Motor neuron (in vitro differentiated cells): ENCODE results near the gene ADAP1. TPM values are rescaled to one million over a fixed set of nuclear protein-coding genes. Genes with fewer than 3 reads are reported as not detected.

ENCODE experiments used
- ATAC-seq, 8 experiments: fragments of 200-7000 bp; cut with Tn5 transposase; replicated peaks in 6 of 8; 2 replicates each; pipeline ENCODE4 v1.8.0; 2021; ENCODE audit warnings: mild to moderate bottlenecking in 8 of 8, moderate library complexity in 8 of 8
- H3K27ac ChIP-seq, 2 donors: fragments of 250-450 bp; sonication (Bioruptor Pico); 2 replicates each; pipeline ENCODE4 v1.9.0; 2021; ENCODE audit warnings: antibody characterized with exemption in 2 of 2, mild to moderate bottlenecking in 2 of 2, moderate library complexity in 1 of 2
- H3K4me1 ChIP-seq, 2 donors: fragments of 250-450 bp; sonication (Bioruptor Pico); replicated peaks in 1 of 2; 2 replicates each; pipeline ENCODE4 v1.6.1; 2021; ENCODE audit warnings: antibody characterized with exemption in 2 of 2, mild to moderate bottlenecking in 2 of 2, moderate library complexity in 1 of 2
- H3K4me3 ChIP-seq, 5 donors: fragments of 250-450 bp; sonication (Bioruptor Pico); 2 replicates each; pipeline ENCODE4 v1.9.0; 2021; ENCODE audit warnings: antibody characterized with exemption in 5 of 5, mild to moderate bottlenecking in 5 of 5, moderate library complexity in 4 of 5
- WGBS, 10 experiments: fragments of 450-650 bp; shearing (Covaris generic); methylation state at CpG; one replicate each; pipeline ENCODE4 v1.0.0; 2022; 5-methylcytosine and 5-hydroxymethylcytosine counted together
- in situ Hi-C, 9 experiments: fragments of 400-800 bp; cut with MboI; loops; one replicate each; pipeline ENCODE4 v1.15.0; 2021; ENCODE audit warnings: low sequenced_read_pairs in 9 of 9, low pct_unique_long_range_greater_than_20kb in 2 of 9; ENCODE audit not compliant: unreplicated experiment in 9 of 9
- total RNA-seq, 8 experiments: library from RNA; unstranded; fragments of 300-600 nt; gene quantifications; 2 replicates each; pipeline versions ENCODE4 v1.2.3 to v1.2.4, GENCODE V29; 2022

Gene ADAP1
- total RNA-seq, 8 experiments from 2014 or later = 1.3 to 24.2 (median 3.7) TPM

DNA sequence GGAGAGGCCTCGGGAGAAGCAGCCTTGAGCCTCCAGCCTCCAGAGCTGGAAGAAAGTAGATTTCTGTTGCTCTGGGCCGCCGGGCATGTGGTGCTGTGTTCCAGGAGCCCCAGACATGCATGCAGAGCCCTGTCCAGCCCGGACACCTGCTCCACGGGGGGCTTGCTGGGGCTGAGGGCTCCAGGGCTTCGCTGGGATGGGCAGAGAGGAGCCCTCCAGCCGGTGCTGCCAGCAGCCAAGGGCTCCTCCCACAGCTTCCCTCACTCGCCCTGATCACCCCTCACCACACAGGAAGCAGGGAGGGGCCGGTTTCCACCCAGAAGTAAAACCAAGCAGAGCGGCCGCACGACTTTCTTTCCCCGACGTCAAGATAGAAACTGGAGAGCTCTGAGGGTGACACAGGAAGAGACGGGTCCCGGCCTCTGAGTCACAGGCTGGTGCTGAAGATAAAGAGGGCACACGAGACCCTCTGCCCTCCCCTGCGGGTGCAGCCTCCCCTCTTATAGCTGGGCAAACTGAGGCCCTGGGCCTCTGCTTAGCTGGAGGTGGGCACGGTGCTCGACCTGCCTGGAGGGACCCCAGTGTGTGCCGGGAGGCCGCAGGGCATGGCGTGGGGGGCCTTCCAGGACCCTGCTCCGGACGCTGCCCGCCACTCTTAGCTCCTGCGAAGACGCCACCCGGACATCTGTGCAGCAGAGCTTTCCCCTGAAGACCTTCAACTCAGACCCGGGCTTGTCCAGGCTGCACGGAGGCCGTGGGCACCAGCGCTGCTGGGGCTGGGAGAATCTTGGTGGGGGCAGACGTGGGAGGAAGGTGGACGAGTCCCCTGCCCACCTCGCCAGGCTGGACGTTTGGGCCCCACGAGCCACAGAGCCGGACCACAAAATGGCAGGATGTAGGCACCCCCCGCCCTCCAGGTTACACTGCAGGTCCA, 31.1 kb downstream of the ADAP1 start:
- in situ Hi-C loops = no loop called here
- 11 to 80% (median 55%) methylated on average over 2 to 8 of the region's 40 CpGs; no CpG with 5 or more reads in 7 of the 10 experiments for WGBS, 10 experiments
- Histone ChIP-seq H3K4me1 (no peaks in the 10 kb centered on the region), H3K4me3 (no peak overlapping the region), H3K27ac (no peak overlapping the region)
- ATAC-seq = peak in 7 of 8 experiments; percentile 11 to 76 (median 33)

- Histone ChIP-seq H3K4me1 (no peaks in the 10 kb centered on the region), H3K4me3 (no peak overlapping the region), H3K27ac (no peak overlapping the region)
- WGBS, 10 experiments = 52% methylated on average over 2 of the region's 29 CpGs; no CpG with 5 or more reads in 9 of the 10 experiments
- in situ Hi-C loops = no loop called here
- no peak for ATAC-seq
These were observed 32.0 kb downstream of the ADAP1 start for GRCh38 chr7:922334-923107.

DNA sequence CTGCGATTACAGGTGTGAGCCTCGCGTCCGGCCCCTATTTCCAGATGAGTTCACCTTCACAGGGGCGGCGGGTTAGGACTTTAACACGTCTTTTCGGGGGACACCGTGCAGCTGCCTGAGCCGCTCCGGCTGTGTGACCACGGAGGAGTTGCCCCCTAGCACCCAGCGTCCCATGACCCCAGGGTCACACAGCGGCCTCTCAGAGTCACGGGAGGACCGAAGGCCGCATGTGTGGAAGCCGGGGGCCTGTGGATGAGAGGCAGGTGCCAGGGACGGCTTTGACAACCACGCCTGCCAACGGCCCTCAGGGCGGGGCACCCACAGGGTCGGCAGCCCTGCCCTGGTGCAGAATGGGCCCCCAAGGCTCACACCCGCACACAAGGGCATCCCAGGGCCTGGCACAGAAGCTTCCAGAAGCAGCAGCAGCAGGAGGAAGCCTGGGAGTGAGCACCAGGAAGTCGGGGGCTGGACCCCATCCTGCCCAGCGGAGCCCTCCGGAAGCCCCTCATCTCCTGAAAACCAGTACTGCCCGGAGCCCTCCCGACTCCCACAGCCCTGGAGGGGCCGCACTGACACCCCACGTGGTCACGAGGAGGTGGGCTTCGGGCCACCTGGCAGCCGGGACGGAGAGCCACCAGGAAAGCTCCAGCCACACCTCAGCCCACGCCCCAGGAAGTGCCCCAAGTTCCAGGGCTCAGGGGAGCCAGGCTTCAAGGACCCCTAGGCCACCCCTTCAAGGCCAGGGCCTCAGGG, 32.7 kb downstream of the ADAP1 start:
- in situ Hi-C loops = no loop called here
- 76 to 90% (median 83%) methylated on average over 7 to 10 of the region's 36 CpGs; no CpG with 5 or more reads in 7 of the 10 experiments for WGBS, 10 experiments
- no peak for ATAC-seq
- Histone ChIP-seq H3K4me1 (no peaks in the 10 kb centered on the region), H3K4me3 (no peak overlapping the region), H3K27ac (no peak overlapping the region)

DNA sequence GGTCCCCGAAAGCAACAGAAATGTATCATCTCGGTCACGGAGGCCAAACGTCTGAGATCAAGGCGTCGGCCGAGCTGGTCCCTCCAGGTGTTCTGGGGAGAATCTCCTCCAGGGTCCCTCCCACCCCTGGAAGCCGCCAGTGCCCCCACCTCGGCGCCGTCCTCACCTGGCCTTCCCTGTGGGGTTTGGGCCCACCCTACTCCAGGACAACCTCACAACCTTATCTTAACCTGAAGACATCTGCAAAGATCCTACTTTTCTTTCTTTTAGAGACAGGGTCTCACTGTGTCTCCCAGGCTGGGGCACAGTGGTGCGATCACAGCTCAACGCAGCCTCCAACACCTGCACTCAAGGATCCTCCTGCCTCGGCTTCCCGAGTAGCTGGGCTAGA, 33.4 kb downstream of the ADAP1 start:
- in situ Hi-C loops = no loop called here
- Histone ChIP-seq H3K27ac (no peak overlapping the region), H3K4me1 (peaks cover 6 to 7% of the 10 kb centered on the region in 2 donors), H3K4me3 (no peak overlapping the region)
- 80 to 100% (median 90%) methylated on average over 1 to 3 of the region's 15 CpGs; no CpG with 5 or more reads in 7 of the 10 experiments for WGBS, 10 experiments
- no peak for ATAC-seq

- 79 to 100% (median 80%) methylated on average over 1 to 4 of the region's 40 CpGs; no CpG with 5 or more reads in 6 of the 10 experiments for WGBS, 10 experiments
- Histone ChIP-seq H3K4me1 (peaks cover 10 to 12% of the 10 kb centered on the region in 2 donors), H3K27ac (no peak overlapping the region), H3K4me3 (no peak overlapping the region)
- no peak for ATAC-seq
- in situ Hi-C loops = no loop called here
These were observed 34.0 kb downstream of the ADAP1 start for GRCh38 chr7:920351-921070.

- no peak overlapping the region for H3K4me3 ChIP-seq
- ATAC-seq = no peak
These were observed 34.5 kb downstream of the ADAP1 start for GRCh38 chr7:919924-920341.

GRCh38 chr7:919114-919442, 35.4 kb downstream of the ADAP1 start:
- no peak for ATAC-seq
- WGBS, 10 experiments = 14 to 80% (median 59%) methylated on average over 2 to 4 of the region's 13 CpGs; no CpG with 5 or more reads in 6 of the 10 experiments
- in situ Hi-C loops = no loop called here
- no peak overlapping the region for H3K27ac ChIP-seq
- H3K4me3 ChIP-seq = no peak overlapping the region
- H3K4me1 ChIP-seq = peaks cover 15 to 16% of the 10 kb centered on the region in 2 donors

More at GRCh38 chr7:919924-920341, 34.5 kb downstream of the ADAP1 start:
- in situ Hi-C loops = no loop called here
- H3K27ac ChIP-seq = no peak overlapping the region
- H3K4me1 ChIP-seq = peaks cover 15 to 16% of the 10 kb centered on the region in 2 donors
- 40 to 80% methylated on average over 1 to 7 of the region's 26 CpGs; no CpG with 5 or more reads in 8 of the 10 experiments for WGBS, 10 experiments

DNA sequence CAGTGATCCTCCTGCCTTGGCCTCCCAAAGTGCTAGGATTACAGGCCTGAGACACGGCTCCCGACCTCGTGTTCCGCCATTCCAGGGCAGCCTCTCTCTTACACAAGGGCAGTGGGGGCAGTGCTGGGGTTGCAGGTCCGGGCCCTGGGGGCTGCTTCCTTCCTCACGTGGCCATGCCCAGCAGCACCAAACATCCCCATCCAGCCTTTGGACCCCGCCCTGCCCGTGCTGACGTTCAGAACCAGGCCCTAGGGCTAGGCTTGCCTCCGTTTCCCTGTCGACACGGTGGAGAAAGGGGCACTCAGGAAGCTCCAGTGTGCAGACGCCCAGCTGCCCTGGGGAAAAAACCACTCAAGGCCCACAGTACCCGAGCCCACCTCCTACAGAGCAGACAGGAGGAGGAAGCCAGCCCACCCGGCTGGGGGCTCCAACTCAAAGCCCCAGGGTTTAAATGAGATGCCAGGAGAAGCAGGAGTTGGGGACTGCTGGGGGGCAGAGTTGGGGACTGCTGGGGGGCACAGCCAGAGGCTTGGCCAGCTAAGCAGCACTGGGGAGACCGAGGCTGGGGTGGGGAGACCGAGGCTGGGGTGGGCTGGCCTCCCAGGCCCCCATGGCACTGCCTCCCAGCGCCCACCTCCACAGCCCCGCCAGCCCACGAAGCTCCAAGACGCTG, 35.9 kb downstream of the ADAP1 start:
- 0 to 100% (median 88%) methylated on average over 2 to 4 of the region's 21 CpGs; no CpG with 5 or more reads in 5 of the 10 experiments for WGBS, 10 experiments
- ATAC-seq = no peak
- peaks cover 15 to 16% of the 10 kb centered on the region in 2 donors for H3K4me1 ChIP-seq
- in situ Hi-C loops = no loop called here
- no peak overlapping the region for H3K4me3 ChIP-seq
- H3K27ac ChIP-seq = no peak overlapping the region

- WGBS, 10 experiments = 70 to 83% (median 80%) methylated on average over 1 to 6 of the region's 9 CpGs; no CpG with 5 or more reads in 4 of the 10 experiments
- in situ Hi-C loops = no loop called here
- H3K4me3 ChIP-seq = no peak overlapping the region
- H3K4me1 ChIP-seq = peaks cover 15 to 16% of the 10 kb centered on the region in 2 donors
- no peak for ATAC-seq
- no peak overlapping the region for H3K27ac ChIP-seq
These were observed 36.4 kb downstream of the ADAP1 start for GRCh38 chr7:918118-918425.

GRCh38 chr7:917255-918117, 37.0 kb downstream of the ADAP1 start:
- H3K27ac ChIP-seq = no peak overlapping the region
- 79 to 95% (median 90%) methylated on average over 4 to 20 of the region's 33 CpGs; no CpG with 5 or more reads in 4 of the 10 experiments for WGBS, 10 experiments
- H3K4me3 ChIP-seq = no peak overlapping the region
- no peak for ATAC-seq
- peaks cover 15 to 16% of the 10 kb centered on the region in 2 donors for H3K4me1 ChIP-seq
- in situ Hi-C loops = no loop called here

- in situ Hi-C loops = no loop called here
- Histone ChIP-seq H3K27ac (peak overlapping the region in 1 of 2 donors; percentile 48), H3K4me3 (no peak overlapping the region), H3K4me1 (peaks cover 15 to 16% of the 10 kb centered on the region in 2 donors)
- 0 to 48% (median 13%) methylated on average over 2 to 5 of the region's 17 CpGs; no CpG with 5 or more reads in 6 of the 10 experiments for WGBS, 10 experiments
- ATAC-seq = peak in 6 of 8 experiments; percentile 40 to 71 (median 50)
These were observed 38.1 kb downstream of the ADAP1 start for GRCh38 chr7:916291-916941.
